GM18505 (cell line): ENCODE data around the gene MPPED2.

Source experiments
- ATAC-seq: cut with Tn5 transposase; IDR thresholded peaks from one replicate; pipeline ENCODE4 v1.9.1; 2021; ENCODE audit not compliant: unreplicated experiment
- POLR2A ChIP-seq: IDR thresholded peaks from 4 replicates; pipeline ENCODE4 v1.6.1; 2011; ENCODE audit warnings: borderline replicate concordance; ENCODE audit not compliant: insufficient read depth, insufficient read length; ENCODE audit errors: extremely low read depth

MPPED2 gene

GRCh38 chr11:30365793-30366517 is 220.2 kb downstream of the MPPED2 start:
- no peak for TF ChIP-seq POLR2A

GRCh38 chr11:30364837-30365482 is 221.2 kb downstream of the MPPED2 start:
- no peak for ATAC-seq

More at GRCh38 chr11:30365793-30366517, 220.2 kb downstream of the MPPED2 start:
- ATAC-seq = no peak

GRCh38 chr11:30364139-30364836 is 221.9 kb downstream of the MPPED2 start:
- no peak for ATAC-seq
- TF ChIP-seq POLR2A = no peak

More at GRCh38 chr11:30364837-30365482, 221.2 kb downstream of the MPPED2 start:
- TF ChIP-seq POLR2A = no peak

- no peak for TF ChIP-seq POLR2A
- no peak for ATAC-seq
Observed at GRCh38 chr11:30360741-30361140, 225.4 kb downstream of the MPPED2 start.
